Suprapubic skin (tissue), 4 donors: ENCODE measurements around the gene INSM1.

Source experiments
- EP300 ChIP-seq: sonication (generic); formaldehyde crosslinking; IDR thresholded peaks from one replicate; pipeline ENCODE4 v1.6.1; 2017; ENCODE audit warnings: antibody characterized with exemption
- POLR2A ChIP-seq, 2 donors: fragments of 450-650 bp; IDR thresholded peaks; one replicate each; pipeline ENCODE4 v1.6.1; 2017; ENCODE audit warnings: antibody characterized with exemption in 2 of 2, mild to moderate bottlenecking in 2 of 2, moderate library complexity in 2 of 2
- POLR2AphosphoS5 ChIP-seq, 3 donors: sonication (generic); formaldehyde crosslinking; IDR thresholded peaks; one replicate each; pipeline ENCODE4 v1.6.1; 2017; ENCODE audit warnings: antibody characterized with exemption in 3 of 3
- TF ChIP-seq, protein P1 (sequence below), 2 donors: fragments of 200-600 bp in 1 of 2; fragments of 450-650 bp in 1 of 2; sonication (generic) in 1 of 2; IDR thresholded peaks; one replicate each; pipeline ENCODE4 v1.5.1; 2016 to 2019; ENCODE audit warnings: antibody characterized with exemption in 2 of 2, mild to moderate bottlenecking in 1 of 2, moderate library complexity in 1 of 2

DNA sequence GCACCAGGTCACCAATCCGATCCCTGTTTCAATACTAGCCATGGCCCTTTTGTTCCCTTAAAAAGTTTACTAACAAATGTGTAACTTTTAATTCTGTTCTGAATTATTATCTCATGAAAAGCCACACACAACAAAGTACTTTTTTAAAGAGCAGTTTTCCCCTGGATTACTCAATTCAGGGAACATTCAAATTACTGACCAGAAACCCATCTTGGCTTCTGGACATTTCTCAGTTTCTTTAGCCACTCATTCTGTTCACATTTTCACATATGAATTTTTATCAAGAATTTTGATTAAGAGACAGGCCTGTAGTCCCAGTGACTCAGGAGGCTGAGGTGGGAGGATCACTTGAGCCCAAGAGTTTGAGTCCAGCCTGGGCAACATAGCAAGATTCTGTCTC, 47.4 kb downstream of the INSM1 start:
- no peak for TF ChIP-seq POLR2A (IDR thresholded peaks at IDR 0.05)
- TF ChIP-seq, protein P1, sequence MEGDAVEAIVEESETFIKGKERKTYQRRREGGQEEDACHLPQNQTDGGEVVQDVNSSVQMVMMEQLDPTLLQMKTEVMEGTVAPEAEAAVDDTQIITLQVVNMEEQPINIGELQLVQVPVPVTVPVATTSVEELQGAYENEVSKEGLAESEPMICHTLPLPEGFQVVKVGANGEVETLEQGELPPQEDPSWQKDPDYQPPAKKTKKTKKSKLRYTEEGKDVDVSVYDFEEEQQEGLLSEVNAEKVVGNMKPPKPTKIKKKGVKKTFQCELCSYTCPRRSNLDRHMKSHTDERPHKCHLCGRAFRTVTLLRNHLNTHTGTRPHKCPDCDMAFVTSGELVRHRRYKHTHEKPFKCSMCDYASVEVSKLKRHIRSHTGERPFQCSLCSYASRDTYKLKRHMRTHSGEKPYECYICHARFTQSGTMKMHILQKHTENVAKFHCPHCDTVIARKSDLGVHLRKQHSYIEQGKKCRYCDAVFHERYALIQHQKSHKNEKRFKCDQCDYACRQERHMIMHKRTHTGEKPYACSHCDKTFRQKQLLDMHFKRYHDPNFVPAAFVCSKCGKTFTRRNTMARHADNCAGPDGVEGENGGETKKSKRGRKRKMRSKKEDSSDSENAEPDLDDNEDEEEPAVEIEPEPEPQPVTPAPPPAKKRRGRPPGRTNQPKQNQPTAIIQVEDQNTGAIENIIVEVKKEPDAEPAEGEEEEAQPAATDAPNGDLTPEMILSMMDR (IDR thresholded peaks at IDR 0.05), result no peak
- TF ChIP-seq POLR2AphosphoS5 (IDR thresholded peaks at IDR 0.05), result no peak
- TF ChIP-seq EP300, result no peak
